H1 (cell line): Measurements from ENCODE around the gene HES7. TPM values are rescaled to one million over a fixed set of nuclear protein-coding genes. Genes with fewer than 3 reads are reported as not detected.

Experiments used
- CTCF ChIA-PET: fragments of 300-600 bp; sonication (Branson Sonifier 250); formaldehyde crosslinking; loops from one replicate; lab custom pipeline; 2021; ENCODE audit not compliant: partially characterized antibody; lab: Charles Lee
- POLR2A ChIA-PET: fragments of 300-600 bp; sonication (Branson Sonifier 250); formaldehyde crosslinking; loops from one replicate; lab custom pipeline; 2021; ENCODE audit warnings: inconsistent platforms; ENCODE audit not compliant: partially characterized antibody; lab: Charles Lee
- DNase-seq, 2 experiments: peaks; one replicate each; pipeline versions ENCODE4 v3.0.0 to v3.0.0-alpha.2; 2010 to 2022; ENCODE audit warnings: low spot score in 2 of 2, low read depth in 1 of 2, mixed read lengths in 1 of 2
- FAIRE-seq: peaks from 2 replicates; lab custom pipeline; 2011; peaks lifted over from hg19 to GRCh38; lab: Jason Lieb, UNC
- H2AFZ ChIP-seq: 2 replicates; pipeline ENCODE4 v1.8.1; 2012; ENCODE audit warnings: low read length, inconsistent platforms
- H2AK5ac ChIP-seq: 2 replicates; pipeline ENCODE4 v1.6.1; 2013; ENCODE audit warnings: low read depth, low read length
- H2BK120ac ChIP-seq: replicated peaks from 2 replicates; pipeline ENCODE3; 2013; ENCODE audit warnings: low read depth, low read length, inconsistent platforms
- H2BK12ac ChIP-seq: 2 replicates; pipeline ENCODE4 v1.6.1; 2013; ENCODE audit warnings: low read depth, low read length
- H2BK15ac ChIP-seq: 2 replicates; pipeline ENCODE4 v1.6.1; 2013; ENCODE audit warnings: low read length
- H2BK20ac ChIP-seq: 2 replicates; pipeline ENCODE4 v1.6.1; 2013; ENCODE audit warnings: low read length
- H2BK5ac ChIP-seq: 2 replicates; pipeline ENCODE4 v1.6.1; 2013; ENCODE audit warnings: low read depth, low read length
- H3K14ac ChIP-seq: 2 replicates; pipeline ENCODE4 v1.6.1; 2013; ENCODE audit warnings: inconsistent platforms; ENCODE audit not compliant: insufficient read length
- H3K18ac ChIP-seq: 2 replicates; pipeline ENCODE4 v1.6.1; 2013; ENCODE audit warnings: low read length; ENCODE audit errors: extremely low read depth
- H3K23ac ChIP-seq: 2 replicates; pipeline ENCODE4 v1.6.1; 2013; ENCODE audit warnings: inconsistent platforms; ENCODE audit not compliant: insufficient read length
- H3K23me2 ChIP-seq: 2 replicates; pipeline ENCODE4 v1.6.1; 2013; ENCODE audit warnings: low read depth, low read length
- H3K27ac ChIP-seq: 2 replicates; pipeline ENCODE4 v1.6.1; 2011; ENCODE audit warnings: low read depth, low read length, inconsistent platforms
- H3K27me3 ChIP-seq, 4 experiments: replicated peaks in 1 of 4; 1 replicate in 1 of 4; 2 replicates in 3 of 4; pipeline versions ENCODE4 v1.6.1 to v1.8.1; 2011 to 2013; ENCODE audit warnings: low read length in 3 of 4, mild to moderate bottlenecking in 3 of 4, inconsistent platforms in 2 of 4, mixed read lengths in 2 of 4, moderate library complexity in 1 of 4; ENCODE audit not compliant: control insufficient read depth in 3 of 4, insufficient read depth in 3 of 4; ENCODE audit errors: extremely low read depth in 1 of 4
- H3K36me3 ChIP-seq, 4 experiments: 2 replicates each; pipeline versions ENCODE4 v1.6.1 to v1.8.1; 2011 to 2013; ENCODE audit warnings: mild to moderate bottlenecking in 4 of 4, low read length in 3 of 4, moderate library complexity in 2 of 4, control low read depth in 1 of 4, inconsistent platforms in 1 of 4; ENCODE audit not compliant: insufficient read depth in 4 of 4, control insufficient read depth in 2 of 4
- H3K4ac ChIP-seq: replicated peaks from 2 replicates; pipeline ENCODE3; 2013; ENCODE audit warnings: low read length, low read depth, mixed read lengths, inconsistent platforms; ENCODE audit not compliant: insufficient read length
- H3K4me1 ChIP-seq, 4 experiments: replicated peaks in 1 of 4; 1 replicate in 1 of 4; 2 replicates in 3 of 4; pipeline versions ENCODE4 v1.6.1 to v1.8.1; 2011 to 2013; ENCODE audit warnings: low read length in 3 of 4, inconsistent platforms in 2 of 4, mixed read lengths in 1 of 4; ENCODE audit not compliant: insufficient read depth in 4 of 4, control insufficient read depth in 3 of 4
- H3K4me2 ChIP-seq, 2 experiments: 2 replicates each; pipeline versions ENCODE4 v1.6.1 to v1.8.1; 2011 to 2013; ENCODE audit warnings: low read depth in 2 of 2, low read length in 2 of 2, control low read depth in 1 of 2, inconsistent platforms in 1 of 2, mild to moderate bottlenecking in 1 of 2; ENCODE audit not compliant: insufficient read depth in 1 of 2
- H3K4me3 ChIP-seq, 4 experiments: fragments of 200-600, 300-600 bp in 1 of 4; sonication (generic), shearing (Covaris generic), sonication (Bioruptor Twin) in 1 of 4; 2 replicates each; pipeline versions ENCODE4 v1.5.1 to v1.8.1; 2011 to 2016; ENCODE audit warnings: low read length in 4 of 4, low read depth in 3 of 4, control low read depth in 2 of 4, inconsistent platforms in 2 of 4, mild to moderate bottlenecking in 2 of 4, mixed read lengths in 1 of 4, moderate library complexity in 1 of 4; ENCODE audit not compliant: insufficient read depth in 2 of 4; ENCODE audit errors: extremely low read depth in 1 of 4
- H3K56ac ChIP-seq: replicated peaks from 2 replicates; pipeline ENCODE3; 2013; ENCODE audit warnings: low read depth, mild to moderate bottlenecking, mixed read lengths, low read length, inconsistent platforms; ENCODE audit not compliant: insufficient read length
- H3K79me1 ChIP-seq: 2 replicates; pipeline ENCODE4 v1.6.1; 2013; ENCODE audit warnings: low read depth, low read length, control low read depth
- H3K79me2 ChIP-seq, 2 experiments: 2 replicates each; pipeline versions ENCODE4 v1.6.1 to v1.8.1; 2012 to 2013; ENCODE audit warnings: low read length in 2 of 2, mild to moderate bottlenecking in 2 of 2, inconsistent platforms in 1 of 2; ENCODE audit not compliant: insufficient read depth in 2 of 2, control insufficient read depth in 1 of 2
- H3K9ac ChIP-seq, 4 experiments: replicated peaks in 1 of 4; 1 replicate in 1 of 4; 2 replicates in 3 of 4; pipeline versions ENCODE4 v1.6.1 to v1.8.1; 2011 to 2013; ENCODE audit warnings: low read depth in 3 of 4, low read length in 3 of 4, control low read depth in 2 of 4, mild to moderate bottlenecking in 2 of 4, moderate library complexity in 2 of 4, inconsistent platforms in 1 of 4; ENCODE audit errors: extremely low read depth in 1 of 4
- H3K9me3 ChIP-seq, 2 experiments: 2 replicates each; pipeline versions ENCODE4 v1.6.1 to v1.8.1; 2012 to 2013; ENCODE audit warnings: mild to moderate bottlenecking in 2 of 2, moderate library complexity in 2 of 2, control low read depth in 1 of 2, inconsistent platforms in 1 of 2, low read depth in 1 of 2, low read length in 1 of 2, mixed read lengths in 1 of 2; ENCODE audit not compliant: insufficient read depth in 2 of 2
- H4K20me1 ChIP-seq, 2 experiments: replicated peaks in 1 of 2; 2 replicates each; pipeline versions ENCODE3 to v1.8.1; 2011 to 2013; ENCODE audit warnings: inconsistent platforms in 2 of 2, low read length in 2 of 2, mild to moderate bottlenecking in 1 of 2; ENCODE audit not compliant: insufficient read depth in 2 of 2, control insufficient read depth in 1 of 2
- H4K5ac ChIP-seq: 2 replicates; pipeline ENCODE4 v1.6.1; 2013; ENCODE audit warnings: low read length, low read depth, mixed read lengths, inconsistent platforms; ENCODE audit not compliant: insufficient read length
- H4K8ac ChIP-seq: 2 replicates; pipeline ENCODE4 v1.8.0; 2013; ENCODE audit warnings: mild to moderate bottlenecking, moderate library complexity, low read length, inconsistent platforms; ENCODE audit not compliant: insufficient read depth; ENCODE audit errors: extremely low read depth
- H4K91ac ChIP-seq: replicated peaks from 2 replicates; pipeline ENCODE3; 2013; ENCODE audit warnings: low read length, mixed read lengths, inconsistent platforms; ENCODE audit not compliant: insufficient read length
- E2F6 ChIP-seq: IDR thresholded peaks from 2 replicates; pipeline ENCODE4 v1.6.1; 2012; ENCODE audit warnings: inconsistent platforms
- KDM1A ChIP-seq: fragments of 200-600, 300-600 bp; sonication (generic); IDR thresholded peaks from 2 replicates; pipeline ENCODE4 v1.7.1; 2016; ENCODE audit warnings: mild to moderate bottlenecking, low read length, borderline replicate concordance
- SP2 ChIP-seq: IDR thresholded peaks from 2 replicates; pipeline ENCODE4 v1.6.1; 2012; ENCODE audit warnings: mild to moderate bottlenecking, low read length, inconsistent platforms
- TAF1 ChIP-seq: IDR thresholded peaks from 2 replicates; pipeline ENCODE4 v1.6.1; 2011; ENCODE audit warnings: mild to moderate bottlenecking, low read depth, low read length
- WGBS, 2 experiments: shearing (Covaris generic) in 1 of 2; methylation state at CpG; one replicate each; pipeline versions ENCODE4 v1.1.6 to v1.1.7; 2013 to 2015; ENCODE audit warnings: low lambda C conversion rate in 2 of 2, mixed read lengths in 2 of 2, inconsistent platforms in 1 of 2, low coverage in 1 of 2, missing lambda C conversion rate in 1 of 2; ENCODE audit not compliant: insufficient replicate concordance in 2 of 2, insufficient coverage in 1 of 2, insufficient read length in 1 of 2; ENCODE audit errors: extremely low coverage in 1 of 2, missing lambda C conversion rate in 1 of 2; 5-methylcytosine and 5-hydroxymethylcytosine counted together
- polyA plus RNA-seq, 7 experiments: library from polyadenylated mRNA; depleted of rRNA in 3 of 7; stranded (reverse) in 5 of 7; unstranded in 2 of 7; fragments of >200 nt in 5 of 7; fragments of 200-250 nt in 2 of 7; gene quantifications; 1 replicate in 5 of 7; 2 replicates in 1 of 7; 4 replicates in 1 of 7; pipeline versions ENCODE4 v1.2.1 to v1.2.3, GENCODE V29; 2011 to 2013; ENCODE audit warnings: missing spikeins in 2 of 7, mixed read lengths in 2 of 7
- total RNA-seq: library from RNA; stranded (reverse); fragmentation: NEBNext Ultra II Directional; extraction: Animal tissue kit (Norgen Biotek cat#: 25700); gene quantifications from 2 replicates; pipeline ENCODE4 v1.2.1, GENCODE V29; 2021

HES7 gene
- total and polyA plus RNA-seq, 2 of the 8 experiments (the other 6 are each of a cell fraction or from before 2014, with no cell fraction given): 0.20 to 0.32 TPM

- Histone ChIP-seq H2AFZ (no peak overlapping the region), H3K79me2 (no peaks in the 10 kb centered on the region), H3K23ac (no peak overlapping the region), H3K56ac (no peak overlapping the region), H3K4me2 (no peak overlapping the region), H3K9ac (no peak overlapping the region), H3K23me2 (peaks cover 3% of the 10 kb centered on the region; the same call in 1 of the 2 replicates), H4K8ac (no peak overlapping the region), H4K5ac (no peak overlapping the region), H4K20me1 (no peaks in the 10 kb centered on the region), H3K4ac (no peak overlapping the region), H3K4me3 (no peak overlapping the region), H2BK12ac (no peak overlapping the region), H3K27me3 (peaks cover 0 to 21% (median 14%) of the 10 kb centered on the region in 4 experiments; a peak in 6 of 7 replicates), H4K91ac (no peak overlapping the region), H2AK5ac (no peak overlapping the region), H3K36me3 (no peaks in the 10 kb centered on the region), H2BK5ac (no peak overlapping the region), H3K18ac (no peak overlapping the region), H3K4me1 (peaks cover 0 to 5% (median 2%) of the 10 kb centered on the region in 4 experiments; a peak in 4 of 7 replicates), H3K14ac (no peak overlapping the region), H2BK120ac (no peak overlapping the region), H2BK15ac (no peak overlapping the region), H3K79me1 (no peaks in the 10 kb centered on the region), H3K27ac (no peak overlapping the region), H2BK20ac (no peak overlapping the region), H3K9me3 (no peaks in the 10 kb centered on the region)
- no peak for FAIRE-seq
- ChIA-PET CTCF (interaction anchor here (13.6 to 17.3 kb wide), 3 partner anchors 7 to 27 kb away, joined by 270 to 501 read pairs (median 315); partner anchors contain the start of genes ALOX12B and ALOXE3), POLR2A (no interaction called here)
- DNase-seq: no peak
- TF ChIP-seq KDM1A (no peak), SP2 (no peak), E2F6 (no peak), TAF1 (no peak)
- 93% methylated on average over 10 of the region's 10 CpGs; no CpG with 5 or more reads in 1 of the 2 experiments for WGBS, 2 experiments
These were observed 41.6 kb downstream of the HES7 start for GRCh38 chr17:8082292-8082691.
